CD4-positive, alpha-beta T cell treated with Interleukin-12 subunit alpha and Interleukin-12 subunit beta, for 1 hour (primary cell): ENCODE measurements around the gene SLC6A8.

ENCODE experiments used
- DNase-seq: peaks from one replicate; pipeline ENCODE4 v3.0.0-alpha.2; 2020

Gene SLC6A8

GRCh38 chrX:153687121-153688039 is at the start of gene SLC6A8:
Gene SLC6A8 (plus strand): TSS chrX:153687926. CDS start chrX:153688575, 649 bp downstream.
- DNase-seq, result peak; percentile 60

GRCh38 chrX:153638041-153638371 is 49.7 kb upstream of the SLC6A8 start:
- DNase-seq, result no peak

GRCh38 chrX:153638436-153639176 is 49.1 kb upstream of the SLC6A8 start:
- no peak for DNase-seq

GRCh38 chrX:153639177-153640044 is 48.3 kb upstream of the SLC6A8 start:
- no peak for DNase-seq

GRCh38 chrX:153640045-153640686 is 47.6 kb upstream of the SLC6A8 start:
- no peak for DNase-seq

- no peak for DNase-seq
Measured at GRCh38 chrX:153640736-153641575, 46.8 kb upstream of the SLC6A8 start.

- DNase-seq, result no peak
Measured at GRCh38 chrX:153641627-153642026, 46.1 kb upstream of the SLC6A8 start.

GRCh38 chrX:153642051-153642654 is 45.6 kb upstream of the SLC6A8 start:
- DNase-seq, result no peak

GRCh38 chrX:153642655-153643430 is 44.9 kb upstream of the SLC6A8 start:
- DNase-seq, result no peak

GRCh38 chrX:153643431-153644351 is 44.0 kb upstream of the SLC6A8 start:
- DNase-seq, result no peak

- DNase-seq, result no peak
Measured at GRCh38 chrX:153644356-153645125, 43.2 kb upstream of the SLC6A8 start.

GRCh38 chrX:153645151-153645550 is 42.6 kb upstream of the SLC6A8 start:
- no peak for DNase-seq

- no peak for DNase-seq
Measured at GRCh38 chrX:153645921-153646488, 41.7 kb upstream of the SLC6A8 start.

GRCh38 chrX:153646620-153647373 is 40.9 kb upstream of the SLC6A8 start, which contains the start of gene DUSP9:
Gene DUSP9 (plus strand): TSS chrX:153647203. CDS start chrX:153647954, 751 bp downstream.
- no peak for DNase-seq

GRCh38 chrX:153647461-153648357 is 40.0 kb upstream of the SLC6A8 start:
- DNase-seq, result no peak
